ENCODE measurements around the gene LUC7L. TPM values are rescaled to one million over a fixed set of nuclear protein-coding genes. Genes with fewer than 3 reads are reported as not detected.

LUC7L gene
- total and polyA plus RNA-seq, 10 of the 15 experiments (the other 5 are each of a cell fraction or from before 2014, with no cell fraction given) = 2.3 to 59.6 (median 44.1) TPM

- RAD21 ChIA-PET (ENCODE audit: unreplicated experiment) = no interaction called here
- TF ChIP-seq RAD51 (IDR thresholded peaks at IDR 0.05) = no peak
- no peak for TF ChIP-seq KDM1A (IDR thresholded peaks at IDR 0.05; ENCODE audit: borderline replicate concordance)
- TF ChIP-seq, protein P1, sequence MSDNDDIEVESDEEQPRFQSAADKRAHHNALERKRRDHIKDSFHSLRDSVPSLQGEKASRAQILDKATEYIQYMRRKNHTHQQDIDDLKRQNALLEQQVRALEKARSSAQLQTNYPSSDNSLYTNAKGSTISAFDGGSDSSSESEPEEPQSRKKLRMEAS (IDR thresholded peaks at IDR 0.05; ENCODE audit: low read depth, low read length) = no peak
- TF ChIP-seq NRF1 (conservative IDR thresholded peaks at IDR 0.05; ENCODE audit: low read depth, low read length) = no peak
- TF ChIP-seq CBX5 (IDR thresholded peaks at IDR 0.05; ENCODE audit: low read depth) = no peak
- TF ChIP-seq TCF12 (IDR thresholded peaks at IDR 0.05; ENCODE audit: low read depth, low read length) = no peak
- no peak for TF ChIP-seq CEBPB (IDR thresholded peaks at IDR 0.05; ENCODE audit: borderline replicate concordance in 1 of 2, low read depth in 2 of 2, low read length in 2 of 2)
- TF ChIP-seq, protein P2, sequence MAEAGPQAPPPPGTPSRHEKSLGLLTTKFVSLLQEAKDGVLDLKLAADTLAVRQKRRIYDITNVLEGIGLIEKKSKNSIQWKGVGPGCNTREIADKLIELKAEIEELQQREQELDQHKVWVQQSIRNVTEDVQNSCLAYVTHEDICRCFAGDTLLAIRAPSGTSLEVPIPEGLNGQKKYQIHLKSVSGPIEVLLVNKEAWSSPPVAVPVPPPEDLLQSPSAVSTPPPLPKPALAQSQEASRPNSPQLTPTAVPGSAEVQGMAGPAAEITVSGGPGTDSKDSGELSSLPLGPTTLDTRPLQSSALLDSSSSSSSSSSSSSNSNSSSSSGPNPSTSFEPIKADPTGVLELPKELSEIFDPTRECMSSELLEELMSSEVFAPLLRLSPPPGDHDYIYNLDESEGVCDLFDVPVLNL (IDR thresholded peaks at IDR 0.05; ENCODE audit: low read depth, low read length) = no peak
- no peak for TF ChIP-seq MXI1 (IDR thresholded peaks at IDR 0.05; ENCODE audit: low read depth, low read length)
- no peak for TF ChIP-seq POLR2A (IDR thresholded peaks at IDR 0.05; ENCODE audit: low read depth, low read length)
- no peak for TF ChIP-seq BMI1 (IDR thresholded peaks at IDR 0.05; ENCODE audit: borderline replicate concordance)
- no peak for TF ChIP-seq TCF7 (IDR thresholded peaks at IDR 0.05; ENCODE audit: borderline replicate concordance)
- TF ChIP-seq, protein P3, sequence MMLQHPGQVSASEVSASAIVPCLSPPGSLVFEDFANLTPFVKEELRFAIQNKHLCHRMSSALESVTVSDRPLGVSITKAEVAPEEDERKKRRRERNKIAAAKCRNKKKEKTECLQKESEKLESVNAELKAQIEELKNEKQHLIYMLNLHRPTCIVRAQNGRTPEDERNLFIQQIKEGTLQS (IDR thresholded peaks at IDR 0.05; ENCODE audit: borderline replicate concordance, extremely low read depth, low read depth, low read length) = no peak
- no peak for TF ChIP-seq MTA3 (IDR thresholded peaks at IDR 0.05; ENCODE audit: borderline replicate concordance, low read length)
- TF ChIP-seq NR2C2 (IDR thresholded peaks at IDR 0.05; ENCODE audit: borderline replicate concordance, control insufficient read depth, insufficient read length, low read depth) = no peak
- Histone ChIP-seq H3K4me2 (ENCODE audit: control insufficient read depth, insufficient read depth) (no peak within 1 kb of the TSS), H3K36me3 (ENCODE audit: control insufficient read depth in 2 of 2, insufficient read depth in 2 of 2, low read length in 1 of 2) (no peaks in the 10 kb centered on the region), H4K20me1 (ENCODE audit: control insufficient read depth, insufficient read depth) (no peaks in the 10 kb centered on the region), H2AFZ (ENCODE audit: control insufficient read depth, low read depth, low read length) (no peak within 1 kb of the TSS), H3K27me3 (replicated peaks in 1 of 2; ENCODE audit: control insufficient read depth in 2 of 2, insufficient read depth in 2 of 2, low read length in 1 of 2) (peaks cover 1 to 3% of the 10 kb centered on the region in 2 experiments; a peak in 3 of 4 replicates), H3K9me3 (replicated peaks; ENCODE audit: control insufficient read depth, insufficient read depth, low read length) (no peaks in the 10 kb centered on the region), H3K4me1 (ENCODE audit: control insufficient read depth, insufficient read depth, low read length) (no peaks in the 10 kb centered on the region), H3K79me2 (ENCODE audit: control insufficient read depth, insufficient read depth, low read length) (no peaks in the 10 kb centered on the region), H3K9ac (ENCODE audit: control insufficient read depth, insufficient read depth, low read length) (no peak within 1 kb of the TSS), H3K27ac (ENCODE audit: control insufficient read depth, insufficient read depth) (no peak within 1 kb of the TSS), H3K4me3 (no peak within 1 kb of the TSS)
- BruUV-seq (replicated peaks) = no TSS peak
- no peak for FAIRE-seq
- POLR2A ChIA-PET = no interaction called here
- SMC1A ChIA-PET (ENCODE audit: uncharacterized antibody, unreplicated experiment) = no interaction called here
- DNase-seq (ENCODE audit: low read depth, low spot score) = no peak
- peak; percentile 67 for ATAC-seq
- intact Hi-C loops (cut with micrococcal nuclease; ENCODE audit: unreplicated experiment) = no loop called here
- in situ Hi-C loops (cut with MboI) = no loop called here
- 14% methylated on average over 11 of the region's 17 CpGs for WGBS (ENCODE audit: insufficient coverage, insufficient replicate concordance, low lambda C conversion rate, missing lambda C conversion rate)
- CTCF ChIA-PET = no interaction called here
Observed at GRCh38 chr16:152141-153128, 76.8 kb downstream of the LUC7L start, which contains the start of gene HBZ. Gene HBZ (plus strand): TSS chr16:152644. CDS start chr16:152910, 266 bp downstream.
